Prostate gland (tissue), 2 donors: ENCODE results near the gene SPNS3.

Experiments used
- POLR2A ChIP-seq: fragments of 450-650 bp; IDR thresholded peaks from one replicate; pipeline ENCODE4 v1.6.1; 2016; ENCODE audit warnings: antibody characterized with exemption, mild to moderate bottlenecking
- POLR2AphosphoS5 ChIP-seq: sonication (generic); formaldehyde crosslinking; IDR thresholded peaks from one replicate; pipeline ENCODE4 v1.6.1; 2017; ENCODE audit warnings: antibody characterized with exemption
- TF ChIP-seq, protein P1 (sequence below), 4 experiments: fragments of 200-600 bp in 2 of 4; fragments of 450-650 bp in 2 of 4; sonication (generic) in 2 of 4; IDR thresholded peaks; 1 replicate in 3 of 4; 2 replicates in 1 of 4; pipeline ENCODE4 v1.5.1; 2016 to 2019; ENCODE audit warnings: antibody characterized with exemption in 4 of 4, mild to moderate bottlenecking in 2 of 4, moderate library complexity in 2 of 4

DNA sequence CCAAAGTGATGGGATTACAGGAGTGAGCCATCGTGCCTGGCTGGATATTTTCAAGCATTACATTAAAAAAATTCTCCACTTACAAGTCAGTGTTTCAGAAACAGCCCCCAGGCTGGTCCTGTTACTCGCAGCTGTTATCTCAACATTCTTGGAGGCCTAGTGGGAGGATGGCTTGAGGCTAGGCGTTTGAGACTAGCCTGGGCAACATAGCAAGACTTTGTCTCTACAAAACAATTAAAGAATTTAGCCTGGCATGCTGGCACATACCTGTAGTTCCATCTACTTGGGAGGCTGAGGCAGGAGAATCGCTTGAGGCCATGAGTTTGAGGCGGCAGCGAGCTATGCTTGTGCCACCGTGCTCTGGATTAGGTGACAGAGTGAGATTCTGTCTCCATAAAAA is 26.5 kb upstream of the SPNS3 start:
- TF ChIP-seq, protein P1, sequence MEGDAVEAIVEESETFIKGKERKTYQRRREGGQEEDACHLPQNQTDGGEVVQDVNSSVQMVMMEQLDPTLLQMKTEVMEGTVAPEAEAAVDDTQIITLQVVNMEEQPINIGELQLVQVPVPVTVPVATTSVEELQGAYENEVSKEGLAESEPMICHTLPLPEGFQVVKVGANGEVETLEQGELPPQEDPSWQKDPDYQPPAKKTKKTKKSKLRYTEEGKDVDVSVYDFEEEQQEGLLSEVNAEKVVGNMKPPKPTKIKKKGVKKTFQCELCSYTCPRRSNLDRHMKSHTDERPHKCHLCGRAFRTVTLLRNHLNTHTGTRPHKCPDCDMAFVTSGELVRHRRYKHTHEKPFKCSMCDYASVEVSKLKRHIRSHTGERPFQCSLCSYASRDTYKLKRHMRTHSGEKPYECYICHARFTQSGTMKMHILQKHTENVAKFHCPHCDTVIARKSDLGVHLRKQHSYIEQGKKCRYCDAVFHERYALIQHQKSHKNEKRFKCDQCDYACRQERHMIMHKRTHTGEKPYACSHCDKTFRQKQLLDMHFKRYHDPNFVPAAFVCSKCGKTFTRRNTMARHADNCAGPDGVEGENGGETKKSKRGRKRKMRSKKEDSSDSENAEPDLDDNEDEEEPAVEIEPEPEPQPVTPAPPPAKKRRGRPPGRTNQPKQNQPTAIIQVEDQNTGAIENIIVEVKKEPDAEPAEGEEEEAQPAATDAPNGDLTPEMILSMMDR (IDR thresholded peaks at IDR 0.05), result no peak
- TF ChIP-seq POLR2AphosphoS5, result no peak
- TF ChIP-seq POLR2A, result no peak
